ENCODE data around the gene FAM181B.

Gene FAM181B

DNA sequence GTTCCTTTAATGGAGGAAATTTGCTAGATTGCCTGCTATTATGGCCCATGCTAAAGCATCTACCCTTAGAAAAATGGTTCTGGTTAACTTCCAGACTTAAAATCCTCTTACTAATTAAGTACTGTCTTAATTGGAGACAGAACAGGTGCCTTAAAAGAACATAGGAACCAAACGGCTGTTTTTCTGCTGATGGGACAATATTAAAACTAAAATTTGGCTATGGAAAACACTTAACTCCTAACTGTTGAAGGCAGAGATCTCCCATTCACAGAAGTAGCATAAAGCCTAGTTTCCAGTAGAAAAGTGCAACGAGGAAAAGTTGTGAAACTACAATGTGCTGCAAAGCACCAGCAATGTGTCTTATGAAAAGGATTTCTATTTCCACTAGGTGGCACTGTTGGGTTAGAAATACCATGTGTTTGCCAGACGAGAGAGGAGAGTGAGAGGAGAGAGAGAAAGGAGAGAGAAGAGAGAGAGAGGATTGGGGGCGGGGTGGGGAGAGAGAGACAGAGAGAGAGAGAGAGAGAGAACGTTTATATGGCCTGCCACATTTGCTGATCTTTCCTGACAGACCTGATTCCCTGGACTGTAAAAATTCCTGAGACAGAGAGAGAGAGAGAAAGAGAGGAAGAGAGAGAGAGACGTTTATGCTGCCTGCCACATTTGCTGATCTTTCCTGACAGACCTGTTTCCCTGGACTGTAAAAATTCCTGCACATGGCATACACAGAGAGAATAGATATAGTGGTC is 51.5 kb downstream of the FAM181B start:
- no peak for DNase-seq (ENCODE audit: low read depth)

DNA sequence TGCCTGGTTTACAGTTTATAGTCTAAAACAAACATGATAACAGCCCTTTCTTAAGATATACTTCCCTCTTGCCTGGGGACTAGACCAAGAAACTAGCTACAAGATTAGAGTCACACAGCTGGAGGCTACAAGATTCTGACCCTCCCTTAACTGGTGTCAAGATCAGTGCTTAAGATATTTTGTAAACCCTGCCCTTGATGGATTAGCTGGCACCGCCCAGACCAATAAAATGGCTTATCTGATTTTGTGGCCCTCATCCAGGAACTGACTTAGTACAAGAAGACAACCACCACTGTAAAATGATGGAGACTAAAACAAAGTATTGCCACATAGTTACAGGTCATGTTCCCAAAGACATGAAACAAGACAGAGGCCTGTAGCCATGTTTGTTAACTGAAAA is 53.4 kb downstream of the FAM181B start:
- DNase-seq (ENCODE audit: low read depth): no peak
